Measurements from ENCODE around the gene GK. TPM values are rescaled to one million over a fixed set of nuclear protein-coding genes. Genes with fewer than 3 reads are reported as not detected.
A peak's percentile ranks its signal among the peaks of the same experiment; 100 is the strongest.
"Not testable (repeated sequence)": the region's sequence is repeated elsewhere in the genome, so short reads cannot be mapped to it uniquely, and the experiment has no call there.

GK gene
- total RNA-seq, 2 donors from 2014 or later, result 2.9 to 3.3 TPM

- H3K4me1 ChIP-seq, result no peaks in the 10 kb centered on the region
- no peaks in the 10 kb centered on the region for H3K36me3 ChIP-seq (replicated peaks in 1 of 2; ENCODE audit: insufficient read depth in 1 of 2, low read depth in 2 of 2)
- H3K27me3 ChIP-seq, result no peaks in the 10 kb centered on the region
- no peaks in the 10 kb centered on the region for H3K9me3 ChIP-seq
- no peak overlapping the region for H3K27ac ChIP-seq
- TF ChIP-seq CTCF (IDR thresholded peaks at IDR 0.05), result no peak
- TF ChIP-seq POLR2A (IDR thresholded peaks at IDR 0.05), result no peak
- 92 to 94% methylated on average over 2 of the region's 2 CpGs for WGBS, 2 donors
- ATAC-seq, result no peak
- DNase-seq, result no peak
- no peak overlapping the region for H3K4me3 ChIP-seq
- intact Hi-C loops (cut with DNase I), result no loop called here
Measured at GRCh38 chrX:30622361-30622760, 30.9 kb upstream of the GK start.

- no peak overlapping the region for H3K27ac ChIP-seq
- WGBS, 2 donors, result 27 to 30% methylated on average over 2 of the region's 2 CpGs
- DNase-seq, result no peak
- intact Hi-C loops (cut with DNase I), result no loop called here
- no peak overlapping the region for H3K4me3 ChIP-seq
- H3K9me3 ChIP-seq, result no peaks in the 10 kb centered on the region
- ATAC-seq, result no peak
- TF ChIP-seq CTCF (IDR thresholded peaks at IDR 0.05), result no peak
- TF ChIP-seq POLR2A (IDR thresholded peaks at IDR 0.05), result no peak
- H3K27me3 ChIP-seq, result no peaks in the 10 kb centered on the region
- no peaks in the 10 kb centered on the region for H3K4me1 ChIP-seq
- H3K36me3 ChIP-seq (replicated peaks in 1 of 2; ENCODE audit: insufficient read depth in 1 of 2, low read depth in 2 of 2), result no peaks in the 10 kb centered on the region
Measured at GRCh38 chrX:30626402-30626801, 26.8 kb upstream of the GK start.

- Histone ChIP-seq H3K36me3 (replicated peaks in 1 of 2; ENCODE audit: insufficient read depth in 1 of 2, low read depth in 2 of 2) (no peaks in the 10 kb centered on the region), H3K4me3 (no peak overlapping the region), H3K27me3 (no peaks in the 10 kb centered on the region), H3K27ac (no peak overlapping the region), H3K9me3 (no peaks in the 10 kb centered on the region), H3K4me1 (no peaks in the 10 kb centered on the region)
- DNase-seq (no peak), ATAC-seq (no peak)
- intact Hi-C loops (cut with DNase I), result no loop called here
- 58 to 65% methylated on average over 8 of the region's 8 CpGs for WGBS, 2 donors
- TF ChIP-seq POLR2A (IDR thresholded peaks at IDR 0.05), result no peak
- TF ChIP-seq CTCF (IDR thresholded peaks at IDR 0.05), result no peak
Measured at GRCh38 chrX:30627818-30628652, 25.2 kb upstream of the GK start.

- H3K27ac ChIP-seq; intact Hi-C loops (cut with DNase I); ATAC-seq; H3K4me3 ChIP-seq; H3K27me3 ChIP-seq; H3K4me1 ChIP-seq; H3K9me3 ChIP-seq; DNase-seq; H3K36me3 ChIP-seq (replicated peaks in 1 of 2; ENCODE audit: insufficient read depth in 1 of 2, low read depth in 2 of 2): not testable (repeated sequence)
- WGBS, 2 donors, result 87 to 93% methylated on average over 6 of the region's 6 CpGs
Measured at GRCh38 chrX:30634070-30634469, 19.2 kb upstream of the GK start.

- Histone ChIP-seq H3K27ac (no peak overlapping the region), H3K27me3 (no peaks in the 10 kb centered on the region), H3K9me3 (no peaks in the 10 kb centered on the region), H3K4me1 (no peaks in the 10 kb centered on the region), H3K4me3 (no peak overlapping the region), H3K36me3 (replicated peaks in 1 of 2; ENCODE audit: insufficient read depth in 1 of 2, low read depth in 2 of 2) (no peaks in the 10 kb centered on the region)
- TF ChIP-seq CTCF (IDR thresholded peaks at IDR 0.05), result peak in 6 of 7 experiments; percentile 22 to 47 (median 40)
- no peak for TF ChIP-seq POLR2A (IDR thresholded peaks at IDR 0.05)
- DNase-seq (no peak), ATAC-seq (no peak)
- 19 to 34% methylated on average over 4 of the region's 4 CpGs for WGBS, 2 donors
- intact Hi-C loops (cut with DNase I), result no loop called here
Measured at GRCh38 chrX:30635630-30636029, 17.6 kb upstream of the GK start.
